ENCODE results near the gene STARD7.

The STARD7 gene

DNA sequence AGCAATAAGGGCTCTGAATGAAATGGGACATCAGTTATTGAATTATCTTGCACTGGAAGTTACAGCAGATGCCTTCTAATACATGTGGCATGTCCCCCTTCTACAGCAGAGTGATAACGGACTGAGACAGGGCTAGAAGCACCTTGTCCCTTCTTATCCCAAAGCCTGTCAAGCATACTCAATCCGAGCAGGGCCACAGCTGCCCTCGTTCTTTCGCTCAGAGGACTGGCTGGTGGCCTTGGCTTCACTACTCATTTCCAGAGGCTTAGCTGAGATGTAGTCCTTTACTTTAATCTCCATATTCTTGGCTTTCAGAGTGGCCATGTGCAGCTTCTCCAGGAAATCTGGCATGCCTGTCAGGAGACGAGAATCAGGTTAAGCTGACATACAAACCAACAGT lies 22.1 kb downstream of the STARD7 start:
- TF ChIP-seq POLR2AphosphoS5 (IDR thresholded peaks at IDR 0.05; ENCODE audit: low read depth, low read length) (no peak), POU2F2 (IDR thresholded peaks at IDR 0.05; ENCODE audit: low read depth, low read length) (no peak), SPI1 (IDR thresholded peaks at IDR 0.05; ENCODE audit: low read depth, low read length) (no peak), TAF1 (IDR thresholded peaks at IDR 0.05; ENCODE audit: low read depth, low read length) (no peak), PAX5 (IDR thresholded peaks at IDR 0.05; ENCODE audit: insufficient read depth, low read length, severe bottlenecking) (no peak), POLR2A (IDR thresholded peaks at IDR 0.05; ENCODE audit: low read depth, low read length) (no peak)
- no peak for FAIRE-seq
- no peak for DNase-seq (ENCODE audit: insufficient read length, low spot score)

GRCh38 chr2:96185516-96185915 lies 23.1 kb downstream of the STARD7 start:
- TF ChIP-seq POLR2AphosphoS5 (IDR thresholded peaks at IDR 0.05; ENCODE audit: low read depth, low read length) (no peak), TAF1 (IDR thresholded peaks at IDR 0.05; ENCODE audit: low read depth, low read length) (no peak), PAX5 (IDR thresholded peaks at IDR 0.05; ENCODE audit: insufficient read depth, low read length, severe bottlenecking) (no peak)
- FAIRE-seq (no peak), DNase-seq (ENCODE audit: insufficient read length, low spot score) (no peak)

GRCh38 chr2:96184989-96185388 lies 23.6 kb downstream of the STARD7 start:
- FAIRE-seq, result no peak
- DNase-seq (ENCODE audit: insufficient read length, low spot score), result no peak
- TF ChIP-seq POU2F2 (IDR thresholded peaks at IDR 0.05; ENCODE audit: low read depth, low read length) (no peak), POLR2AphosphoS5 (IDR thresholded peaks at IDR 0.05; ENCODE audit: low read depth, low read length) (no peak), PAX5 (IDR thresholded peaks at IDR 0.05; ENCODE audit: insufficient read depth, low read length, severe bottlenecking) (no peak), POLR2A (IDR thresholded peaks at IDR 0.05; ENCODE audit: low read depth, low read length) (no peak), SPI1 (IDR thresholded peaks at IDR 0.05; ENCODE audit: low read depth, low read length) (no peak), TAF1 (IDR thresholded peaks at IDR 0.05; ENCODE audit: low read depth, low read length) (no peak)

- no peak for TF ChIP-seq TAF1 (IDR thresholded peaks at IDR 0.05; ENCODE audit: low read depth, low read length)
- TF ChIP-seq POU2F2 (IDR thresholded peaks at IDR 0.05; ENCODE audit: low read depth, low read length), result 0 out of 2 replicates have a peak, but pooled peaks have one; percentile 29
- peak; percentile 72 for TF ChIP-seq POLR2AphosphoS5 (IDR thresholded peaks at IDR 0.05; ENCODE audit: low read depth, low read length)
- TF ChIP-seq POLR2A (IDR thresholded peaks at IDR 0.05; ENCODE audit: low read depth, low read length), result peak; percentile 60
- no peak for TF ChIP-seq SPI1 (IDR thresholded peaks at IDR 0.05; ENCODE audit: low read depth, low read length)
- DNase-seq (ENCODE audit: insufficient read length, low spot score) (no peak), FAIRE-seq (no peak)
Observed at GRCh38 chr2:96184188-96184587, 24.4 kb downstream of the STARD7 start.

GRCh38 chr2:96181529-96181928 lies 27.1 kb downstream of the STARD7 start:
- FAIRE-seq (no peak), DNase-seq (ENCODE audit: insufficient read length, low spot score) (no peak)
- no peak for TF ChIP-seq POLR2A (IDR thresholded peaks at IDR 0.05; ENCODE audit: low read depth, low read length)

DNA sequence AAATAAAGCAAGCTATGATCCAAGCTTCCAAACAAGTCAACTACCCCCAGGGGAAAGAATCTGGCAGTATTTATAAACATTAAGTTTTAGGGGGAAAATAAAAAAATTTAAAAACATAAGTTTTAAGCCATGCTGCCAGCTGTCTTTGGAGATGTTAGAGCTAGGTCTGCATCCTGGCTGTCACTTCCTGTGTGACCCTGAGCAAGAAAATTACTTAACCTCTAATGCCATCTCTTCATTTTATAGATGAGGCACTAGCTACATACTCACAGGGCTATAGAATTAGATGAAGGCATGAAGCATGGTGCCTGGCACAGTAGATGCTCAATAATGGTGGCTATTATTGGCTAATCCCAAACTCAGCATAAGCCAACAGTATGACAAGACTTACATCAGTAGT lies 28.1 kb downstream of the STARD7 start:
- no peak for FAIRE-seq
- no peak for DNase-seq (ENCODE audit: insufficient read length, low spot score)
- TF ChIP-seq POLR2A (IDR thresholded peaks at IDR 0.05; ENCODE audit: low read depth, low read length), result no peak
- no peak for TF ChIP-seq POLR2AphosphoS5 (IDR thresholded peaks at IDR 0.05; ENCODE audit: low read depth, low read length)
- no peak for TF ChIP-seq POU2F2 (IDR thresholded peaks at IDR 0.05; ENCODE audit: low read depth, low read length)
- no peak for TF ChIP-seq PAX5 (IDR thresholded peaks at IDR 0.05; ENCODE audit: insufficient read depth, low read length, severe bottlenecking)
- no peak for TF ChIP-seq TAF1 (IDR thresholded peaks at IDR 0.05; ENCODE audit: low read depth, low read length)
- TF ChIP-seq SPI1 (IDR thresholded peaks at IDR 0.05; ENCODE audit: low read depth, low read length), result no peak

DNA sequence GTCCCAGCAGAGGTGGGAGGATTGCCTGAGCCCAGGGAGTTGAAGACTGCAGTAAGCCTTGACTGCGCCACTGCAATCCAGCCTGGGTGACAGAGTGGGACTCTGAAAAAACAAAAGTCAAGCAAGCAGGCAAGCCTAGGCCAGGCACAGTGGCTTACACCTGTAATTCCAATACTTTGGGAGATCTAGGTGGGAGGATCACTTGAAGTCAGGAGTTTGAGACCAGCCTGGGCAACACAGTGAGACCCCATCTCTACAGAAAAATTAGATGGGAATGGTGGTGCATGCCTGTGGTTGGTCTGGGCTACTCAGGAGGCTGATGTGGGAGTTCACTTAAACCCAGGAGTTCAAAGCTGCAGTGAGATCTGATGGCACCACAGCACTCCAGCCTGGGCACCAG lies 28.6 kb downstream of the STARD7 start:
- TF ChIP-seq POU2F2 (IDR thresholded peaks at IDR 0.05; ENCODE audit: low read depth, low read length), result no peak
- TF ChIP-seq POLR2AphosphoS5 (IDR thresholded peaks at IDR 0.05; ENCODE audit: low read depth, low read length), result no peak
- TF ChIP-seq PAX5 (IDR thresholded peaks at IDR 0.05; ENCODE audit: insufficient read depth, low read length, severe bottlenecking), result no peak
- TF ChIP-seq POLR2A (IDR thresholded peaks at IDR 0.05; ENCODE audit: low read depth, low read length), result no peak
- no peak for TF ChIP-seq TAF1 (IDR thresholded peaks at IDR 0.05; ENCODE audit: low read depth, low read length)
- TF ChIP-seq SPI1 (IDR thresholded peaks at IDR 0.05; ENCODE audit: low read depth, low read length), result no peak
- DNase-seq (ENCODE audit: insufficient read length, low spot score), result no peak
- no peak for FAIRE-seq

DNA sequence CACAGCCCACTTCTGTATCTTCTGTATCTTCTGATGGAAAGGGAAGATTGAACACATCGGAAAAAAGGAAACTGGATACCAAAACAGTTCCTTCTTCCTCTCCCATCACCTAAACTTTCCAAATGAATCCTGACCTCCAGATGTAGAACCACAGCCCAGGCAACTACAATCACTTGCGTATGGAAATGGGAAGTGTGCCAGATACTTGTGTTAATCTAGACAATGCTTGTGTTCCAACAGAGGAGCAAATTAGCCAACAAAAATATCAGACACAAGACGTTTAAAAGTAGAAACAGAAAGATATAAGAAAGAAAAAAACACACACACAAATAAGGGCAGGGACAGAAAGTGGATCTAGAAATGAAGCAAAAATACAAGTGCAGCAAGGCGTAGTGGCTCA lies 32.0 kb downstream of the STARD7 start:
- TF ChIP-seq POLR2AphosphoS5 (IDR thresholded peaks at IDR 0.05; ENCODE audit: low read depth, low read length) (no peak), PAX5 (IDR thresholded peaks at IDR 0.05; ENCODE audit: insufficient read depth, low read length, severe bottlenecking) (no peak), POLR2A (IDR thresholded peaks at IDR 0.05; ENCODE audit: low read depth, low read length) (no peak), SPI1 (IDR thresholded peaks at IDR 0.05; ENCODE audit: low read depth, low read length) (no peak), TAF1 (IDR thresholded peaks at IDR 0.05; ENCODE audit: low read depth, low read length) (no peak), POU2F2 (IDR thresholded peaks at IDR 0.05; ENCODE audit: low read depth, low read length) (no peak)
- no peak for FAIRE-seq
- no peak for DNase-seq (ENCODE audit: insufficient read length, low spot score)

DNA sequence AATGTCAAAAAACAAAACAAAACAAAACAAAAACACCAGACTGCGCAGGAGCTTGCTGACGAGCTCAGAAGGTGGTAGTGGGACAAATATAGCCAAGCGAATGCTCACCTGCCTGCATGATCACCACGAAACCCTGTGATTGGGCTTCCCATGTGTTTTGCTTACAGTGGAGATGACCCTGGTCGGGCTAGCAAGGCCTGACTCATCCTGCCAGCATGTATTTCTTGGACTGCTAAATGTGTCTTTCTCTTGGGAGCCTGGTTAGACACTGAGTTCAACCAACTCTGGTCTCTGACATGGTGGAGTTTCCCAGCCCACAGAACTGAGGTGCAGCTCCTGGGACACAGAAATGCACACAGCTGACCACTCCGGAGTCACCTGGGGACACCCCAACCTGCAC lies 32.7 kb downstream of the STARD7 start:
- DNase-seq (ENCODE audit: insufficient read length, low spot score) (no peak), FAIRE-seq (no peak)
- TF ChIP-seq TAF1 (IDR thresholded peaks at IDR 0.05; ENCODE audit: low read depth, low read length) (no peak), POLR2AphosphoS5 (IDR thresholded peaks at IDR 0.05; ENCODE audit: low read depth, low read length) (no peak), POU2F2 (IDR thresholded peaks at IDR 0.05; ENCODE audit: low read depth, low read length) (no peak), PAX5 (IDR thresholded peaks at IDR 0.05; ENCODE audit: insufficient read depth, low read length, severe bottlenecking) (no peak), SPI1 (IDR thresholded peaks at IDR 0.05; ENCODE audit: low read depth, low read length) (no peak), POLR2A (IDR thresholded peaks at IDR 0.05; ENCODE audit: low read depth, low read length) (no peak)

DNA sequence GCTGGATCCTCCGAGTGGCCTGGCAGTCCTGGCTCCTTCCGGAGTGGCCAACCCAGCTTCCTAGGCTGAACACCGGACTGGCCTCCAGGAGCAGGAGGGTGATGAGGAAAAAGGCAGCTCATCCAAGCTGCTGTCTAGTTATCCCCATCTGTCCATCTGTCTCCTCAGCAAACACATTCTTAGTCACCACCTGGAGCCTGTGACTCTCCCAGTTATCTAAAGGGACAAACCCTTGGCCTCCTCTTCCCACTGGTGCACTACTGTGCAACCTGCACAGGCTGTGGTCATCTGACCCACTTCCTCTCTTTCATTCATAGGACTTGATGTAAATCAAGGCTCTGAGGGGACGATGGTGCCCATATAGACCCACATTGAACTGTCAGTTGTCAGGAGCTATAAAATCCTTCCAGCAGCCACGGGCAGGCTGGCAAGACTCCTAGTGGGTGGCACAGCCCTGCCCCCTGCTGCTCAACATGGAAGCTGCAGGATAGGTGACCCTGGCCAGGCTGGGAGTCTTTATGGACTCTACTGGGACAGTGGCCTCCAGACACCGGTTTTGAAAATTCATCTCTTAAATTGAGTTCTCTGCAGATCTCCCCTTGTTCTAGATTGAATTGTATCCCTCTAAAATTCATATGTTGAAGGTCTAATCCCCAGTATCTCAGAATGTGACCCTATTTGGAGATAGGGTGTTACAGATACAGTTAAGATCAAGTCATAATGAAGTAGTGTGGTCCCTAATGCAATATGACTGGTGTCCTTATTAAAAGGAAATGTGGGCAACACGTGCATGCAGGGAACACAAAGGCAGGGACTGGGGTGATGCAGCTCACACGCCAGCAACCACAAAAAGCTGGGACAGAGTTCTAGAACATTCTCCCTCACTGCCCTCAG lies 34.1 kb downstream of the STARD7 start:
- FAIRE-seq, result peak; percentile 83
- peak; percentile 44 for DNase-seq (ENCODE audit: insufficient read length, low spot score)

More for the DNA sequence above, 34.1 kb downstream of the STARD7 start:
- no peak for TF ChIP-seq POLR2A (IDR thresholded peaks at IDR 0.05; ENCODE audit: low read depth, low read length)
- TF ChIP-seq PAX5 (IDR thresholded peaks at IDR 0.05; ENCODE audit: insufficient read depth, low read length, severe bottlenecking), result peak; percentile 9
- peak; percentile 42; the same call in 1 of the 2 replicates for TF ChIP-seq SPI1 (IDR thresholded peaks at IDR 0.05; ENCODE audit: low read depth, low read length)

All from GM12891 (cell line).